GM19025 (cell line): Measurements from ENCODE around the gene CALY.
A peak's percentile ranks its signal among the peaks of the same experiment; 100 is the strongest.

Experiments
- ATAC-seq: cut with Tn5 transposase; IDR thresholded peaks from one replicate; pipeline ENCODE4 v1.9.1; 2021; ENCODE audit warnings: mild to moderate bottlenecking, low read depth, moderate library complexity; ENCODE audit not compliant: unreplicated experiment

Gene CALY

DNA sequence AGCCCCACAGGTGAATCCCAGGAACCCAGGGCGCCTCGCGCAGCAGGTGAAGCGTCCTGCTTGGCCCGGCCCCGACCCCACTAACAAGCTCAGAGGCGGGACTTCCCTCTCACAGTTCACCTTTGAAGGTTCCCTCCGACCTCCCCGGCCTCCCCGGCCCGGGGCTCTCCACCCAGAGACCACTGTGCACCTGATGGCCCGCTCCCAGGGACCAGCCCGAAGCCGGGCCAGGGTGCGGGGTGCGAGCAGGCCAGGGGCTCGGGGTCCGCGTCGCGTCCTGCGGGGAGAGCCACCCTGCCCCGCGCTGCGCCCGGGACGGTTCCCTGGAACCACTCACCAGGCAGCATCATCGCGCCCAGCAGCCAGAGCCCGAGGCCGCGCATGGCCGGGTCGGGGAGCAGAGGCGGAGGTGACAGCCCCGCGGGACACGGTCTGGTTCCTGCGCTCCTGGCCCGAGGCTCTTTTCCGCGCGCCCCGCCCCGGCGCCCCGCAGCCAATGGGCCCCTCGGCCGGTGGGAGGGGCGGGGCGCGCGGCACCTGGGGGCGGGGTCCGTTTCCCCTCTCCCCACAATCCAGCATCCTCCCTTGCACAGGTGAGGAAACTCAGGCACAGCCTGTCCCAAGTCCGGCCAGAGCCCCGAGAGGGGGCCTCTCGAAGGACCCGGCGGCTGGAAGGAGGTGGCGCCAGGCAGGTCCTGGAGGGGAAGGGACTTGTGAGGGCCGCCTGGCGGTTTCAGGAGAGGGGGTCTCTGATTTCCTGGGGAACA is 60.1 kb downstream of the CALY start, which contains the start of gene ADAM8:
TSS of gene ADAM8 (minus strand) at position 434 of the 767 bp plus-strand sequence. CDS start at position 383, 51 bp downstream.
- ATAC-seq = peak; percentile 45

DNA sequence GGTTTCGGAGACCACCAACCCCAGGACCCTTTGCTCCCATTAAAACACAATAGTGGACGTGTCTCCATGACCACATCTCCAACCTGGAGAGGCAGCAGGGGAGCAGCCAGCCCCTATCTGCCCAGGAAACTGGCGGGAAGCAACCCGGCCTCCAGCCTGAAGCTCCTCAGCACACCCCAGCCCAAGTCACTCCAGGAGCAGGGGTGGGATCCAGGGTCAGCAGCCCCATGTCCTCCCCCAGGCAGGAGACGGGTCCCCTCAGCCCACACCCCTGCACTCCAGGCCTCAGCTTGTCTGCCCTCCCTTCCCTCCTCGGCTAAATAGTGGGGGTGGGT is 60.6 kb downstream of the CALY start:
- ATAC-seq = no peak

DNA sequence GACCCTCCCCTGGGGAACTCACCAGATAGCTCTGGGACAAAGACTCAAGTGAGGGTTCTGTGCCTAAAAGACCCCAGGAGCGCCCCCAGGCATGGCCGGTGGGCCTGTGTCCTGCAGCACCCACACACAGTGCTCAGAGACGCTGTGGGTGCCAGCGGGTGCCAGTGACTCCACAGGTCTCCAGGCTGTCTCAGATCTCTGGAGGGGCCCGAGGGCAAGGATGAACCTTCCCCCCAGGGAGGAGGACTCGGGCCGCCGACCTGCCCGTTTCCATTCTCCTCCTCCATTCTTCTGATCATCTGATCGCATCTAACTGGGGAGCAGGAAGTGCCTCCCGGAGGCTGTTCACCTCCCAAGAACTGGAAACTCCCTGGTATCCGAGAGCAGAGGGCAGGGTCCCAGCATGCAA is 61.0 kb downstream of the CALY start:
- ATAC-seq = peak; percentile 27

DNA sequence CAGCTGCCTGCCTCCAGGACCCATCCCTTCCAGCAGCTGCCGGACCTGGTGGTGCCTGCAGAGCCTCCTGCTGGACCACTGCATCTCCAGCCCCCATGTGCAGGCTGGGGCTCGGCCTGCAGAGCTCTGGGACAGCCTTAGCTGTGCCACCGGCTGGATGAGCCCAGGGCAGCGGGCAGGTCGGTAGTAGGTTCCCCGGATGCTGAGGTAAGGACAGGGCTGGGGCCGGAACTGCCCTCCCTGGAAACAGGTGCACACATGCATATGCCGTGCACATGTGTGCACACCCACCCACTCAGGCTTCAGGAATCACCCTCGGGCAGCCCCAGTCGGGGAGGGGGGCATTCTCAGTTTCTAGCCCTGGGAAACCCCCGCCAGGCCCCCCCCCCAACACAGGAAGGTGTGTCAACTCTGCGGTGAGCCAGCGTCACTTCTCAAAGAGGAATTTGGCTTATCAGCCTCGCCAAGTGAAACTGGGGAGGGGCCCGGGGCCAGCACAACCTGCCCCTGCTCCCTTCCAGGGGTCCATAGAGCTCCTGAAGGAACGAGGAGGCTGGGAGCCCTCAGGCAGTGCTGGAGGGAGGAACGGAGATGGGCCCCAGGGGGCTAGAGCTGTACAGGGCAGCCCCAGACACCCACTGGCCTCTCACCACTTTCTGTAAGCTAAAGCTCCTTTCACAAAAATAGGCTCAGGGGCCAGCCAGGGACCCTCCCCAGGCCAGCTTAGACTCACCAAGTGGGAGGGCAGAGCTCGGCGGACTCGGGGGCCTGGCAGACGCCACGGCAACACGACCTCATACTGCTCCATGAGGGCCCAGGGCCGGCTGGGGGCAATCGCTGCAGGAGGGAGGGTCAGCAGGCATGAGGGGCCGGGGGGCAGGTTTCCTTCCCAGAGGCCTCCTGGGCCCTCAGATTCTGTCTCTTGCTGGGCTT is 61.7 kb downstream of the CALY start:
- peak; percentile 41 for ATAC-seq
